Ascending aorta (tissue), 2 donors: ENCODE data around the gene FRYL. TPM values are rescaled to one million over a fixed set of nuclear protein-coding genes. Genes with fewer than 3 reads are reported as not detected.
A peak's percentile ranks its signal among the peaks of the same experiment; 100 is the strongest.
"Not testable (repeated sequence)": the region's sequence is repeated elsewhere in the genome, so short reads cannot be mapped to it uniquely, and the experiment has no call there.

Experiments
- DNase-seq, 2 donors: peaks; one replicate each; pipeline ENCODE4 v3.0.0-alpha.2; 2019; ENCODE audit warnings: low spot score in 2 of 2
- H3K27ac ChIP-seq, 2 donors: fragments of 200-600 bp; sonication (generic); one replicate each; pipeline ENCODE4 v1.5.1; 2016 to 2017; ENCODE audit warnings: mild to moderate bottlenecking in 1 of 2
- H3K27me3 ChIP-seq: fragments of 200-600 bp; sonication (generic); one replicate; pipeline ENCODE4 v1.5.1; 2017
- H3K36me3 ChIP-seq, 2 donors: fragments of 200-600 bp; sonication (generic); one replicate each; pipeline ENCODE4 v1.5.1; 2016
- H3K4me1 ChIP-seq, 2 donors: fragments of 200-600 bp; sonication (generic); one replicate each; pipeline ENCODE4 v1.5.1; 2016 to 2017; ENCODE audit warnings: mild to moderate bottlenecking in 1 of 2
- H3K4me3 ChIP-seq, 2 donors: fragments of 200-600 bp; sonication (generic); one replicate each; pipeline ENCODE4 v1.5.1; 2016 to 2017; ENCODE audit warnings: mild to moderate bottlenecking in 1 of 2
- H3K9me3 ChIP-seq, 2 donors: fragments of 200-600 bp; sonication (generic); one replicate each; pipeline ENCODE4 v1.5.1; 2016
- intact Hi-C: fragments of 100-400 bp; cut with DNase I; formaldehyde crosslinking; loops from one replicate; pipeline ENCODE4 v1.15.1; 2023
- total RNA-seq: library from RNA; depleted of rRNA; stranded (reverse); fragments of >200 nt; gene quantifications from one replicate; pipeline ENCODE4 v1.1.0, GENCODE V29; 2016
- TF ChIP-seq, protein P1 (sequence below), 3 experiments: fragments of 200-600 bp in 2 of 3; fragments of 450-650 bp in 1 of 3; sonication (generic) in 2 of 3; IDR thresholded peaks; one replicate each; pipeline ENCODE4 v1.5.1; 2016 to 2019; ENCODE audit warnings: antibody characterized with exemption in 3 of 3, mild to moderate bottlenecking in 1 of 3, moderate library complexity in 1 of 3

The FRYL gene
- total RNA-seq, 1 donor from 2014 or later, result 40.6 TPM

DNA sequence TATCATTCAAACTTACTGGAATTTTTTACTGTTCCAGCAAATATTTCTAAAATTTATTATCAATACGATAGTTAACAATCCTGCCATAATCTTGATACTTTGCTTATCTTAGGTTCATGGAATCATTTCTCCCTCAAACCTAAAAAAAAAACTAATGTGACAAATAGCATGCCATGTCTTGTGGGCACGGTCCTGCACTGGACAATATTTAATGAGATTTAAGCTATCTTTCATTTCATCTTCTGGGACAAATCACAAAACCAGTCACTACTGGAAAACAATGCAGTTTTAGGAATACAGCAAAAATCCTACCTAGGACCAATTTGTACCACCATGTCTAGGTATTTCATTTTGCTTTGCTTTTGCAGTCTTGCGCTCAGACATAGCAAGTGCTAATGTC is 93.7 kb downstream of the FRYL start:
- Histone ChIP-seq H3K27me3 (no peaks in the 10 kb centered on the region), H3K4me3 (no peak overlapping the region), H3K9me3 (no peaks in the 10 kb centered on the region), H3K27ac (no peak overlapping the region), H3K36me3 (no peaks in the 10 kb centered on the region), H3K4me1 (peaks cover 0 to 8% of the 10 kb centered on the region in 2 donors)
- TF ChIP-seq, protein P1, sequence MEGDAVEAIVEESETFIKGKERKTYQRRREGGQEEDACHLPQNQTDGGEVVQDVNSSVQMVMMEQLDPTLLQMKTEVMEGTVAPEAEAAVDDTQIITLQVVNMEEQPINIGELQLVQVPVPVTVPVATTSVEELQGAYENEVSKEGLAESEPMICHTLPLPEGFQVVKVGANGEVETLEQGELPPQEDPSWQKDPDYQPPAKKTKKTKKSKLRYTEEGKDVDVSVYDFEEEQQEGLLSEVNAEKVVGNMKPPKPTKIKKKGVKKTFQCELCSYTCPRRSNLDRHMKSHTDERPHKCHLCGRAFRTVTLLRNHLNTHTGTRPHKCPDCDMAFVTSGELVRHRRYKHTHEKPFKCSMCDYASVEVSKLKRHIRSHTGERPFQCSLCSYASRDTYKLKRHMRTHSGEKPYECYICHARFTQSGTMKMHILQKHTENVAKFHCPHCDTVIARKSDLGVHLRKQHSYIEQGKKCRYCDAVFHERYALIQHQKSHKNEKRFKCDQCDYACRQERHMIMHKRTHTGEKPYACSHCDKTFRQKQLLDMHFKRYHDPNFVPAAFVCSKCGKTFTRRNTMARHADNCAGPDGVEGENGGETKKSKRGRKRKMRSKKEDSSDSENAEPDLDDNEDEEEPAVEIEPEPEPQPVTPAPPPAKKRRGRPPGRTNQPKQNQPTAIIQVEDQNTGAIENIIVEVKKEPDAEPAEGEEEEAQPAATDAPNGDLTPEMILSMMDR (IDR thresholded peaks at IDR 0.05), result no peak
- intact Hi-C loops, result no loop called here
- DNase-seq, result no peak

- TF ChIP-seq, protein P1 (IDR thresholded peaks at IDR 0.05), result no peak
- no peak for DNase-seq
- intact Hi-C loops, result no loop called here
- no peak overlapping the region for H3K27ac ChIP-seq
- no peaks in the 10 kb centered on the region for H3K27me3 ChIP-seq
- H3K4me1 ChIP-seq, result peaks cover 0 to 17% of the 10 kb centered on the region in 2 donors
- H3K4me3 ChIP-seq, result no peak overlapping the region
- no peaks in the 10 kb centered on the region for H3K36me3 ChIP-seq
- H3K9me3 ChIP-seq, result no peaks in the 10 kb centered on the region
These were observed 96.1 kb downstream of the FRYL start for GRCh38 chr4:48683784-48684666.

DNA sequence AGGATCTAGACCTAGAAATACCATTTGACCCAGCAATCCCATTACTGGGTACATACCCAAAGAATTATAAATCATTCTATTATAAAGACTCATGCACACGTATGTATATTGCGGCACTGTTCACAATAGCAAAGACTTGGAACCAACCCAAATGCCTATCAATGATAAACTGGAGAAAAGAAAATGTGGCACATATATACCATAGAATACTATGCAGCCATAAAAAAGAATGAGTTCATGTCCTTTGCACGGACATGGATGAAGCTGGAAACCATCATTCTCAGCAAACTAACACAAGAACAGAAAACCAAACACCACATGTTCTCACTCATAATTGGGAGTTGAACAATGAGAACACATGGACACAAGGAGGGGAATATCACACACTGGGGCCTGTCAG is 97.2 kb downstream of the FRYL start:
- H3K27ac ChIP-seq, H3K36me3 ChIP-seq, H3K9me3 ChIP-seq, H3K4me3 ChIP-seq, intact Hi-C loops, H3K27me3 ChIP-seq, DNase-seq: not testable (repeated sequence)
- H3K4me1 ChIP-seq, result peaks cover 0 to 17% of the 10 kb centered on the region in 2 donors

GRCh38 chr4:48681856-48682255 is 98.2 kb downstream of the FRYL start:
- Histone ChIP-seq H3K36me3 (no peaks in the 10 kb centered on the region), H3K27ac (no peak overlapping the region), H3K9me3 (no peaks in the 10 kb centered on the region), H3K27me3 (no peaks in the 10 kb centered on the region), H3K4me3 (no peak overlapping the region), H3K4me1 (peaks cover 0 to 16% of the 10 kb centered on the region in 2 donors)
- intact Hi-C loops, result no loop called here
- TF ChIP-seq, protein P1 (IDR thresholded peaks at IDR 0.05), result peak in 1 of 3 experiments; percentile 27
- no peak for DNase-seq

- TF ChIP-seq, protein P1 (IDR thresholded peaks at IDR 0.05), result no peak
- no peak for DNase-seq
- Histone ChIP-seq H3K4me1 (peaks cover 0 to 15% of the 10 kb centered on the region in 2 donors), H3K27me3 (no peaks in the 10 kb centered on the region), H3K36me3 (peaks cover 0 to 2% of the 10 kb centered on the region in 2 donors), H3K9me3 (no peaks in the 10 kb centered on the region), H3K27ac (no peak overlapping the region), H3K4me3 (no peak overlapping the region)
- intact Hi-C loops, result no loop called here
These were observed 99.1 kb downstream of the FRYL start for GRCh38 chr4:48680848-48681568.

GRCh38 chr4:48673537-48673936 is 106.5 kb downstream of the FRYL start:
- DNase-seq, result no peak
- Histone ChIP-seq H3K4me3 (no peak overlapping the region), H3K27ac (no peak overlapping the region), H3K4me1 (no peaks in the 10 kb centered on the region), H3K36me3 (peaks cover 0 to 8% of the 10 kb centered on the region in 2 donors), H3K9me3 (no peaks in the 10 kb centered on the region), H3K27me3 (no peaks in the 10 kb centered on the region)
- intact Hi-C loops, result no loop called here
- TF ChIP-seq, protein P1 (IDR thresholded peaks at IDR 0.05), result no peak
